Trophoblast cell (in vitro differentiated cells and primary cell): ENCODE results near the gene CARTPT.
A peak's percentile ranks its signal among the peaks of the same experiment; 100 is the strongest.

Source experiments
- DNase-seq, 2 donors: peaks; one replicate each; pipeline ENCODE4 v3.0.0-alpha.2; 2016
- H2AFZ ChIP-seq: 2 replicates; pipeline ENCODE4 v1.6.1; 2013; ENCODE audit warnings: low read length, moderate library complexity, mild to moderate bottlenecking; ENCODE audit not compliant: insufficient read depth, poor library complexity
- H2AK5ac ChIP-seq: 2 replicates; pipeline ENCODE4 v1.6.1; 2013; ENCODE audit warnings: mild to moderate bottlenecking, low read length
- H2BK120ac ChIP-seq: 2 replicates; pipeline ENCODE4 v1.6.1; 2013; ENCODE audit warnings: low read length, mild to moderate bottlenecking, moderate library complexity; ENCODE audit not compliant: insufficient read depth, poor library complexity
- H2BK12ac ChIP-seq: 2 replicates; pipeline ENCODE4 v1.6.1; 2013; ENCODE audit warnings: mild to moderate bottlenecking, low read length, moderate library complexity
- H2BK5ac ChIP-seq: 2 replicates; pipeline ENCODE4 v1.6.1; 2013; ENCODE audit warnings: low read length, low read depth, moderate library complexity, mild to moderate bottlenecking; ENCODE audit not compliant: poor library complexity
- H3K14ac ChIP-seq: 2 replicates; pipeline ENCODE4 v1.6.1; 2013; ENCODE audit warnings: mild to moderate bottlenecking, low read length
- H3K18ac ChIP-seq: 2 replicates; pipeline ENCODE4 v1.6.1; 2013; ENCODE audit warnings: mild to moderate bottlenecking, low read length
- H3K23ac ChIP-seq: 2 replicates; pipeline ENCODE4 v1.6.1; 2013; ENCODE audit warnings: low read length
- H3K27ac ChIP-seq: 2 replicates; pipeline ENCODE4 v1.5.1; 2013; ENCODE audit warnings: low read depth, mild to moderate bottlenecking, inconsistent platforms, low read length, moderate library complexity
- H3K27me3 ChIP-seq: 2 replicates; pipeline ENCODE4 v1.6.1; 2013; ENCODE audit warnings: inconsistent platforms, mild to moderate bottlenecking, low read length, moderate library complexity; ENCODE audit not compliant: insufficient read depth
- H3K36me3 ChIP-seq, 2 experiments: 1 replicate in 1 of 2; 2 replicates in 1 of 2; pipeline ENCODE4 v1.6.1; 2013; ENCODE audit warnings: low read length in 2 of 2, mild to moderate bottlenecking in 2 of 2, moderate library complexity in 1 of 2; ENCODE audit not compliant: insufficient read depth in 2 of 2, control insufficient read depth in 1 of 2
- H3K4ac ChIP-seq: 2 replicates; pipeline ENCODE4 v1.6.1; 2013; ENCODE audit warnings: low read depth, mild to moderate bottlenecking, low read length, moderate library complexity
- H3K4me1 ChIP-seq, 2 experiments: 1 replicate in 1 of 2; 2 replicates in 1 of 2; pipeline ENCODE4 v1.6.1; 2013; ENCODE audit warnings: low read length in 2 of 2, mild to moderate bottlenecking in 2 of 2, moderate library complexity in 1 of 2; ENCODE audit not compliant: insufficient read depth in 2 of 2, control insufficient read depth in 1 of 2
- H3K4me2 ChIP-seq: 2 replicates; pipeline ENCODE4 v1.6.1; 2013; ENCODE audit warnings: inconsistent platforms, mild to moderate bottlenecking, low read length, moderate library complexity
- H3K4me3 ChIP-seq: 2 replicates; pipeline ENCODE4 v1.5.1; 2013; ENCODE audit warnings: mild to moderate bottlenecking, low read depth, low read length, inconsistent platforms
- H3K79me1 ChIP-seq: one replicate; pipeline ENCODE4 v1.6.1; 2013; ENCODE audit warnings: low read length
- H3K79me2 ChIP-seq: 2 replicates; pipeline ENCODE4 v1.6.1; 2013; ENCODE audit warnings: low read length, mild to moderate bottlenecking; ENCODE audit not compliant: control insufficient read depth, insufficient read depth, poor library complexity
- H3K9ac ChIP-seq: 2 replicates; pipeline ENCODE4 v1.6.1; 2013; ENCODE audit warnings: mild to moderate bottlenecking, low read length
- H3K9me3 ChIP-seq: 2 replicates; pipeline ENCODE4 v1.6.1; 2013; ENCODE audit warnings: low read depth, mild to moderate bottlenecking, control low read depth, inconsistent platforms, low read length; ENCODE audit not compliant: insufficient read depth
- H4K12ac ChIP-seq: 2 replicates; pipeline ENCODE4 v1.6.1; 2013; ENCODE audit warnings: low read depth, mild to moderate bottlenecking, low read length, moderate library complexity
- H4K8ac ChIP-seq: 2 replicates; pipeline ENCODE4 v1.6.1; 2013; ENCODE audit warnings: low read depth, mild to moderate bottlenecking, low read length, moderate library complexity
- H4K91ac ChIP-seq: one replicate; pipeline ENCODE4 v1.6.1; 2013; ENCODE audit warnings: low read depth, mild to moderate bottlenecking, low read length, moderate library complexity
- WGBS: extraction: QIAGEN DNeasy Blood & Tissue Kit; methylation state at CpG from one replicate; pipeline ENCODE4 v1.1.7; 2013; ENCODE audit warnings: missing lambda C conversion rate; ENCODE audit not compliant: insufficient read length, insufficient coverage; ENCODE audit errors: extremely low coverage; 5-methylcytosine and 5-hydroxymethylcytosine counted together

CARTPT gene

GRCh38 chr5:71711610-71712009 is 7.5 kb upstream of the CARTPT start:
- no peak overlapping the region for H2BK12ac ChIP-seq
- H2BK5ac ChIP-seq, result no peak overlapping the region

GRCh38 chr5:71714911-71715310 is 4.2 kb upstream of the CARTPT start:
- no peak overlapping the region for H4K91ac ChIP-seq
- H3K4me1 ChIP-seq, result no peaks in the 10 kb centered on the region
- H3K79me1 ChIP-seq, result no peaks in the 10 kb centered on the region
- H3K9me3 ChIP-seq, result peaks cover 5% of the 10 kb centered on the region
- no peak overlapping the region for H2BK120ac ChIP-seq
- H3K14ac ChIP-seq, result no peak overlapping the region
- no peak overlapping the region for H3K4ac ChIP-seq
- no peak overlapping the region for H3K9ac ChIP-seq
- H2AK5ac ChIP-seq, result no peak overlapping the region
- H3K79me2 ChIP-seq, result no peaks in the 10 kb centered on the region
- H2BK5ac ChIP-seq, result no peak overlapping the region
- H3K27me3 ChIP-seq, result peaks cover 10% of the 10 kb centered on the region
- no peak overlapping the region for H2AFZ ChIP-seq
- no peak overlapping the region for H2BK12ac ChIP-seq
- H3K4me3 ChIP-seq, result no peak overlapping the region
- DNase-seq, result no peak
- no peak overlapping the region for H4K12ac ChIP-seq
- WGBS, result no CpG with 5 or more reads among the region's 2 CpGs
- no peak overlapping the region for H3K27ac ChIP-seq
- H3K23ac ChIP-seq, result no peak overlapping the region
- no peak overlapping the region for H3K18ac ChIP-seq
- no peaks in the 10 kb centered on the region for H3K36me3 ChIP-seq
- no peak overlapping the region for H4K8ac ChIP-seq
- H3K4me2 ChIP-seq, result no peak overlapping the region

More at GRCh38 chr5:71711610-71712009, 7.5 kb upstream of the CARTPT start:
- Histone ChIP-seq H3K14ac (no peak overlapping the region), H3K9me3 (no peaks in the 10 kb centered on the region), H2BK120ac (no peak overlapping the region), H4K8ac (no peak overlapping the region), H3K18ac (no peak overlapping the region), H3K4me2 (no peak overlapping the region), H3K23ac (no peak overlapping the region), H3K27me3 (no peaks in the 10 kb centered on the region), H2AK5ac (no peak overlapping the region), H4K12ac (no peak overlapping the region), H3K9ac (no peak overlapping the region), H3K4ac (no peak overlapping the region), H2AFZ (no peak overlapping the region), H3K36me3 (no peaks in the 10 kb centered on the region), H3K4me3 (no peak overlapping the region), H3K79me1 (no peaks in the 10 kb centered on the region), H3K4me1 (no peaks in the 10 kb centered on the region), H3K79me2 (no peaks in the 10 kb centered on the region), H3K27ac (no peak overlapping the region), H4K91ac (no peak overlapping the region)
- peak in 1 of 2 donors; percentile 54 for DNase-seq
- WGBS, result no CpG with 5 or more reads among the region's 4 CpGs

- no peak overlapping the region for H3K27ac ChIP-seq
- H2AFZ ChIP-seq, result no peak overlapping the region
- no peaks in the 10 kb centered on the region for H3K9me3 ChIP-seq
- no peaks in the 10 kb centered on the region for H3K79me2 ChIP-seq
- no peak for DNase-seq
- no peak overlapping the region for H2BK120ac ChIP-seq
- H4K91ac ChIP-seq, result no peak overlapping the region
- H3K9ac ChIP-seq, result no peak overlapping the region
- no peak overlapping the region for H2BK12ac ChIP-seq
- H2AK5ac ChIP-seq, result no peak overlapping the region
- no peaks in the 10 kb centered on the region for H3K27me3 ChIP-seq
- H3K36me3 ChIP-seq, result no peaks in the 10 kb centered on the region
- H3K23ac ChIP-seq, result no peak overlapping the region
- H4K12ac ChIP-seq, result no peak overlapping the region
- no peak overlapping the region for H3K4me3 ChIP-seq
- no peak overlapping the region for H4K8ac ChIP-seq
- H3K18ac ChIP-seq, result no peak overlapping the region
- no peak overlapping the region for H3K4ac ChIP-seq
- no peaks in the 10 kb centered on the region for H3K79me1 ChIP-seq
- no peak overlapping the region for H2BK5ac ChIP-seq
- H3K4me1 ChIP-seq, result no peaks in the 10 kb centered on the region
- H3K4me2 ChIP-seq, result no peak overlapping the region
- no peak overlapping the region for H3K14ac ChIP-seq
- no CpG with 5 or more reads among the region's 2 CpGs for WGBS
Measured at GRCh38 chr5:71727978-71728377, 8.9 kb downstream of the CARTPT start.

GRCh38 chr5:71731015-71731414 is 11.9 kb downstream of the CARTPT start:
- H2AK5ac ChIP-seq, result no peak overlapping the region
- H4K8ac ChIP-seq, result no peak overlapping the region
- no peak overlapping the region for H2BK5ac ChIP-seq
- no peak overlapping the region for H3K23ac ChIP-seq
- H2BK120ac ChIP-seq, result no peak overlapping the region
- DNase-seq, result no peak
- H3K4me1 ChIP-seq, result no peaks in the 10 kb centered on the region
- no peak overlapping the region for H3K4ac ChIP-seq
- H3K79me1 ChIP-seq, result no peaks in the 10 kb centered on the region
- H4K91ac ChIP-seq, result no peak overlapping the region
- no peak overlapping the region for H3K14ac ChIP-seq
- no peak overlapping the region for H3K18ac ChIP-seq
- no peaks in the 10 kb centered on the region for H3K36me3 ChIP-seq
- no peaks in the 10 kb centered on the region for H3K79me2 ChIP-seq
- no peak overlapping the region for H4K12ac ChIP-seq
- H3K27ac ChIP-seq, result no peak overlapping the region
- H2BK12ac ChIP-seq, result no peak overlapping the region
- H3K4me3 ChIP-seq, result no peak overlapping the region
- H3K9ac ChIP-seq, result no peak overlapping the region
- no peaks in the 10 kb centered on the region for H3K27me3 ChIP-seq
- no peaks in the 10 kb centered on the region for H3K9me3 ChIP-seq
- H2AFZ ChIP-seq, result no peak overlapping the region
- H3K4me2 ChIP-seq, result no peak overlapping the region
